Uterus (tissue), 4 donors: ENCODE results near the gene CHAMP1. TPM values are rescaled to one million over a fixed set of nuclear protein-coding genes. Genes with fewer than 3 reads are reported as not detected.

Experiments used
- DNase-seq, 2 donors: peaks; one replicate each; pipeline ENCODE4 v3.0.0-alpha.2; 2019 to 2020
- H3K27ac ChIP-seq, 2 donors: fragments of 200-600 bp; sonication (generic); 1 replicate in 1 of 2; 2 replicates in 1 of 2; pipeline ENCODE4 v1.5.1; 2016 to 2018
- H3K27me3 ChIP-seq, 2 donors: fragments of 200-600 bp; sonication (generic); one replicate each; pipeline ENCODE4 v1.5.1; 2018 to 2019; ENCODE audit warnings: control low read depth in 1 of 2
- H3K36me3 ChIP-seq, 2 donors: fragments of 200-600 bp; sonication (generic); one replicate each; pipeline ENCODE4 v1.5.1; 2019; ENCODE audit warnings: control low read depth in 1 of 2
- H3K4me1 ChIP-seq, 2 donors: fragments of 200-600 bp; sonication (generic); one replicate each; pipeline ENCODE4 v1.5.1; 2018 to 2019; ENCODE audit warnings: control low read depth in 1 of 2
- H3K4me3 ChIP-seq, 2 donors: fragments of 200-600 bp; sonication (generic); 1 replicate in 1 of 2; 2 replicates in 1 of 2; pipeline ENCODE4 v1.5.1; 2018 to 2019; ENCODE audit warnings: mild to moderate bottlenecking in 1 of 2
- H3K9me3 ChIP-seq, 2 donors: fragments of 200-600 bp; sonication (generic); one replicate each; pipeline ENCODE4 v1.5.1; 2019; ENCODE audit warnings: control low read depth in 1 of 2
- CTCF ChIP-seq, 4 experiments: fragments of 200-600 bp in 2 of 4; fragments of 450-650 bp in 2 of 4; sonication (generic) in 2 of 4; IDR thresholded peaks; one replicate each; pipeline ENCODE4 v1.5.1; 2016 to 2019; ENCODE audit warnings: antibody characterized with exemption in 4 of 4, mild to moderate bottlenecking in 2 of 4, moderate library complexity in 1 of 4
- POLR2A ChIP-seq, 2 donors: fragments of 450-650 bp; IDR thresholded peaks; one replicate each; pipeline ENCODE4 v1.6.1; 2016; ENCODE audit warnings: antibody characterized with exemption in 2 of 2, mild to moderate bottlenecking in 1 of 2, moderate library complexity in 1 of 2
- intact Hi-C: fragments of 100-400 bp; cut with DNase I; formaldehyde crosslinking; loops from one replicate; pipeline ENCODE4 v1.15.1; 2023; ENCODE audit warnings: low total_unique reads
- total RNA-seq, 4 donors: library from RNA; depleted of rRNA in 3 of 4; stranded (reverse); fragments of >200 nt in 3 of 4; gene quantifications; one replicate each; pipeline versions ENCODE4 v1.1.0 to v1.2.4, GENCODE V29; 2014 to 2023
- donor health status: DM: yes; HTN: yes; CAD: no.

CHAMP1 gene
- total RNA-seq, 4 donors from 2014 or later: 5.9 to 24.7 (median 15.2) TPM

- H3K27me3 ChIP-seq: no peaks in the 10 kb centered on the region
- TF ChIP-seq CTCF (IDR thresholded peaks at IDR 0.05) (no peak), POLR2A (IDR thresholded peaks at IDR 0.05) (peak in 1 of 2 donors; percentile 82)
- no peaks in the 10 kb centered on the region for H3K9me3 ChIP-seq
- intact Hi-C loops: no loop called here
- H3K36me3 ChIP-seq: no peaks in the 10 kb centered on the region
- peak within 1 kb of the TSS; percentile 60 to 93 for H3K4me3 ChIP-seq
- H3K4me1 ChIP-seq: peaks cover 0 to 7% of the 10 kb centered on the region in 2 donors
- peak; percentile 90 to 92 for DNase-seq
- H3K27ac ChIP-seq: peak within 1 kb of the TSS; percentile 97 to 98
Measured at GRCh38 chr13:114281351-114282040, 32.8 kb upstream of the CHAMP1 start, which contains the start of gene UPF3A. UPF3A (plus strand) TSS chr13:114281601; CDS start chr13:114281640, 39 bp downstream.

GRCh38 chr13:114282041-114282670 is 32.1 kb upstream of the CHAMP1 start:
- TF ChIP-seq POLR2A (IDR thresholded peaks at IDR 0.05) (peak in 1 of 2 donors; percentile 38), CTCF (IDR thresholded peaks at IDR 0.05) (no peak)
- peak in 1 of 2 donors; percentile 41 for DNase-seq
- H3K4me3 ChIP-seq: peak overlapping the region; percentile 60 to 93
- no peaks in the 10 kb centered on the region for H3K9me3 ChIP-seq
- intact Hi-C loops: no loop called here
- peaks cover 0 to 7% of the 10 kb centered on the region in 2 donors for H3K4me1 ChIP-seq
- H3K27ac ChIP-seq: peak overlapping the region; percentile 97 to 98
- H3K36me3 ChIP-seq: no peaks in the 10 kb centered on the region
- no peaks in the 10 kb centered on the region for H3K27me3 ChIP-seq

DNA sequence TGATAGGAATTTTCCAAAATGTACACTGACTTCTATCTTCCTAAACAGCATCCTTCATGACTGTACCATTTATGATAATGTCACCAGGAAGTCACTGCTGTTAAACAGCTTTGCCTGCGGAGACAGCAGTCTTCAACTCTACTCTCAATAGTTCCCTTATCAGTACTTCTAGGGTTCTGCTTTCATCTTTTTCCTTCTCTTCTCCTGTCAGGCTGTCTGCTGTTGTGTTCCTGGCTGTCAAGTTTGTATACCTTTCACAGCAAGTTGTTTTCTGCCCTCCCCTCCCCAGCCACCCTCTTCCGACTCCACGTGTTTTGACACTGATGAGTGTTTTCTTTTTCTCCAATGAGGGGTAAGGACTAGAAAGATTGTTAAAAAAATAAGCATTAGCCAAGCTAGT is 30.7 kb upstream of the CHAMP1 start:
- DNase-seq: no peak
- intact Hi-C loops: no loop called here
- peaks cover 0 to 7% of the 10 kb centered on the region in 2 donors for H3K4me1 ChIP-seq
- no peaks in the 10 kb centered on the region for H3K27me3 ChIP-seq
- TF ChIP-seq CTCF (IDR thresholded peaks at IDR 0.05) (no peak), POLR2A (IDR thresholded peaks at IDR 0.05) (no peak)
- no peaks in the 10 kb centered on the region for H3K36me3 ChIP-seq
- H3K9me3 ChIP-seq: no peaks in the 10 kb centered on the region
- H3K27ac ChIP-seq: no peak overlapping the region
- no peak overlapping the region for H3K4me3 ChIP-seq

GRCh38 chr13:114284680-114285079 is 29.6 kb upstream of the CHAMP1 start:
- H3K27me3 ChIP-seq: no peaks in the 10 kb centered on the region
- no peaks in the 10 kb centered on the region for H3K36me3 ChIP-seq
- H3K27ac ChIP-seq: no peak overlapping the region
- TF ChIP-seq POLR2A (IDR thresholded peaks at IDR 0.05) (no peak), CTCF (IDR thresholded peaks at IDR 0.05) (no peak)
- no peaks in the 10 kb centered on the region for H3K9me3 ChIP-seq
- intact Hi-C loops: no loop called here
- peaks cover 0 to 7% of the 10 kb centered on the region in 2 donors for H3K4me1 ChIP-seq
- no peak overlapping the region for H3K4me3 ChIP-seq
- DNase-seq: no peak

- no peak for TF ChIP-seq POLR2A (IDR thresholded peaks at IDR 0.05)
- TF ChIP-seq CTCF (IDR thresholded peaks at IDR 0.05): no peak
- H3K4me1 ChIP-seq: peaks cover 0 to 7% of the 10 kb centered on the region in 2 donors
- no peaks in the 10 kb centered on the region for H3K9me3 ChIP-seq
- intact Hi-C loops: no loop called here
- no peaks in the 10 kb centered on the region for H3K27me3 ChIP-seq
- no peak for DNase-seq
- no peak overlapping the region for H3K4me3 ChIP-seq
- no peaks in the 10 kb centered on the region for H3K36me3 ChIP-seq
- no peak overlapping the region for H3K27ac ChIP-seq
Measured at GRCh38 chr13:114285166-114285808, 29.0 kb upstream of the CHAMP1 start.
